GM12874 (cell line): ENCODE results near the gene ADAM12.

Source experiments
- TF ChIP-seq, protein P1 (sequence below): IDR thresholded peaks from 2 replicates; pipeline ENCODE4 v1.5.1; 2011; ENCODE audit warnings: low read depth, mild to moderate bottlenecking, control low read depth, low read length, moderate library complexity; ENCODE audit not compliant: insufficient read depth

The ADAM12 gene

DNA sequence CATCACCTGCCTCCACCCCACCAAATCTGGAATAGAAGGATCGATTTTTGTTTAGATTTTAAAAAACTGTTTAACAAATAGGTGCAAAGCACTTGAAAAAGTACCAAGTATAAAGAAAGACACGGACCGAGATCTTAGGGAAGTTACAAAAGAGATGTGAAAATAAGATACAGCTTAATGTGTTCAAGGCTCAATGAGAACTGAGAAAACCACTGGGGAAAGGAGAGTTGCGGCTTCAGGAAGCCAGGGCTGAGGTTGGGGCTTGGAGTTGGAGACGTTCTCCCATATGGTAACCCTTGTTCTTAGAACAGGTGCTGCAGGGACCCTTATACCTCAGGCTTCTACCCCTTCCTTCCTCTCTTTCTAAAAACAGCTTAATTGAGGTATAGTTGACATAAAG lies 351.8 kb downstream of the ADAM12 start:
- TF ChIP-seq, protein P1, sequence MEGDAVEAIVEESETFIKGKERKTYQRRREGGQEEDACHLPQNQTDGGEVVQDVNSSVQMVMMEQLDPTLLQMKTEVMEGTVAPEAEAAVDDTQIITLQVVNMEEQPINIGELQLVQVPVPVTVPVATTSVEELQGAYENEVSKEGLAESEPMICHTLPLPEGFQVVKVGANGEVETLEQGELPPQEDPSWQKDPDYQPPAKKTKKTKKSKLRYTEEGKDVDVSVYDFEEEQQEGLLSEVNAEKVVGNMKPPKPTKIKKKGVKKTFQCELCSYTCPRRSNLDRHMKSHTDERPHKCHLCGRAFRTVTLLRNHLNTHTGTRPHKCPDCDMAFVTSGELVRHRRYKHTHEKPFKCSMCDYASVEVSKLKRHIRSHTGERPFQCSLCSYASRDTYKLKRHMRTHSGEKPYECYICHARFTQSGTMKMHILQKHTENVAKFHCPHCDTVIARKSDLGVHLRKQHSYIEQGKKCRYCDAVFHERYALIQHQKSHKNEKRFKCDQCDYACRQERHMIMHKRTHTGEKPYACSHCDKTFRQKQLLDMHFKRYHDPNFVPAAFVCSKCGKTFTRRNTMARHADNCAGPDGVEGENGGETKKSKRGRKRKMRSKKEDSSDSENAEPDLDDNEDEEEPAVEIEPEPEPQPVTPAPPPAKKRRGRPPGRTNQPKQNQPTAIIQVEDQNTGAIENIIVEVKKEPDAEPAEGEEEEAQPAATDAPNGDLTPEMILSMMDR = no peak

DNA sequence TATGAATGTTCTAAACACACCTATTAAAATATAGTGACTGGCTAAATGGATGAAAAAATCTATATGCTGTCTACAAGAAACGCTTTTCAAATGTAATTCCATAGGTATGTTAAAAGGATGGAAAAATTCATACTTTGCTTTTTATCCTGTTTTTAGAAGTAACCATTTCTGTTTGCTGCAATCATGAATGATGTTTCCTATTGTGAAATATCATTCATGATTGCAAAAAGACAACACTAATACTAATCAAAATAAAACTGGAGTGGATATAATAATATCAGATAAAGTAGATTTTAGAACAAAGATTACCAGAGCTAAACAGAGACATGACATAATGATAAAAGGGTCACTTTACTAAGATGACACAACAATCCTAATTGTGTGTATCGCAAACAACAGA lies 353.7 kb downstream of the ADAM12 start:
- TF ChIP-seq, protein P1 = no peak

DNA sequence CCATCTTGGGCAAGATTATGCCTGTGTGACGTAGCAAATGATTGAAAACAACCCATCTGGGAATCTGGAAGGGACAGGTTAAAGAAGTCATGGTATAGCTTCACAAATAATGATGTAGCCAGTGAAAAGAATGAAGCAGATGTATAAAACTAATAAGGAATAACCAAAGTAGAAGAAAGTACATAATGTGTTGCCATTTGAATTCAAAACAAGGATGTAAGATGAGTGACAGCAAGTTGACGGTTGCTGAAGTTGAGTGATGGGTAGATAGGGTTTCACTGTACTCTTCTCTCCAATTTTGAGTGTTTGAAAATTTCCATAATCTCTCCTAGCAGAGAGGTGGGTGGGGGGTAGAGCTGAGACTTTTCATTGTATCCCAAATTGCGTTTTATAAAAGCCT lies 358.3 kb downstream of the ADAM12 start:
- TF ChIP-seq, protein P1 = no peak

DNA sequence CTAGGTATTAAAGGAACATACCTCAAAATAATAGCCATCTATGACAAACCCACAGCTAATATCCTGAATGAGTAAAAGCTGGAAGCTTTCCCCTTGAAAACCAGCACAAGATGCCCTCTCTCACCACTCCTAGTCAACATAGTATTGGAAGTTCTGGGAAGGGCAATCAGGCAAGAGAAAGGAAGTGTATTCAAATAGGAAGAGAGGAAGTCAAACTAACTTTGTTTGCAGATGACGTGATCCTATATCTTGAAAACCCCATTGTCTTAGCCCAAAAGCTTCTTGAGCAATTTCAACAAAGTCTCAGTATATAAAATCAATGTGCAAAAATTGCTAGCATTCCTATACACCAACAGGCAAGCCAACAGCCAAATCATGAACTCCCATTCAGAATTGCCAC lies 360.6 kb downstream of the ADAM12 start:
- TF ChIP-seq, protein P1 = no peak

DNA sequence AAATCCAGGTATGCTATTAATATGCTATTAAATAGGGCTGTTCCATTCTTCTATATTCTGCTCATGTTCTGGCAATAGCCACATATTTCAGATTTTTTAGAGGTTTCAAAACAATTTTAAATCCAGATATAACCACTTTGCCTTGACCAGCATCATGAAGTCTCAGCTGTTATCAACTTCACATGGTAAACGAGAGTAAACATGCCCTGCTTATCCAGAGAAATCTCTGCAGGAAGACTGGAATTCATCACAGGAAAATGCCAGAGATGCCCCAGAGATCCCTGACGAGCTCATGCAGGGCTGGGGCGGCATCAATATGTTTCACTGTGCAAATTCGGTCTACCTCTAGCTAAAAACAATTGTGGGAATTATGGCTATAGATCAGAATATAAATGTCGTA lies 365.4 kb downstream of the ADAM12 start:
- TF ChIP-seq, protein P1 = no peak

DNA sequence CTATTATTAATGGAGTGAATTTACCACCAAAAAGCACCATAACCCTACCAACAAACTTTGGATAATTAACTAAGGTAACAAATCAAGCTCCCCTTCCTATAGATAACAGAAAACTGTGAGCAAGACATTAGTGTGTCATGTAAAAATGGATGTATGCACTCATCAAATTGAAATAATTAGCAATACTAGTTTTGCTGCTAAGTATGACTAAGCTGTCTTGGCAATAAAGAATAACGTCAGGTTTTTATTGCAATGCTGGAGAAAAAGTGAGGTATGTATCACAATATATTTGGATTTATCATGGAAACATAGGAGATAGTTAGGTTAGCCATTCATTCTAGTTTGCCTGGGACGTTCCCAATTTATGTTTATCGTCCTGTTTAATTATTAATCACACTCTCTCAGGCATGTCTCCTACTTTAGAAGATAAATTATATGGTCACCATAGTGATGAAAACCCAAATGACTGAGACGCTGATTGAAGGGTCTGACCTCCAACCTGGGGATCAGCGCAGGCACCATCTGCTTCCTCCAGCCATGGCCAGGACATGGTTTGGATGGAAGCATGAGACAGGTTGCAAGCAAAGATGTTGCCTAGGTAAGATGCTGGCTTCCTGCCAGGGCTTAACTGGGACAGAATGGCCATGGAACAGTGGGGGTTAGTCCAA lies 366.3 kb downstream of the ADAM12 start:
- TF ChIP-seq, protein P1 = no peak

DNA sequence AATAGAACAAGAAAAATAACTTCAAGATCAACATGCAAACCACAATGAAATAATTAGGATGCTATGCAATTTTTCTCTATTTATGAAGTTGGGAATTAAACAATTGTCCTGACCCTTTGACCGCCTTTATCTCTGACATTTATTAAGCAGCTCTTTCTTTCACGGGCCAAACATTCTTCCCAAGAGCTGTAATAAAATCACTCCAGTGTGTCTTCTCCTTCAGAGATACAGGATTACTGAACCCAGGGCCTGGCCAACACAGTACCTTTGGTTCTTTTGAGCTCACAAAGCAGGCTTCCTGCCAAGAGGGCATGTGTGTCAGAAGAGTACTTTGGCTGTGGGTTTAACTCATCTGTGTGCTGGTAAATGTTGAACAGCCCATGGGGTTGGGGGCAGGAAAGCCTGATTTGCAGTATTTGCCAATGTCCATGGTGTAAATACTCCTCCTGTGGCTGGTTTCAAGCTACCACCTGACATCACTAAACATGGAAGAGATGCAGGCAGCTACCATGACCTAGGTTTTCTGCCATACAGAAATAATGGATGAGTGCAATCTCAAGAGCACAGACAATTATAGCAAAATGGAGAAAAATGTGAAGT lies 370.2 kb downstream of the ADAM12 start:
- TF ChIP-seq, protein P1 = no peak
